Endothelial cell of umbilical vein (primary cell): ENCODE data around the gene NEDD4.
"Not testable (repeated sequence)": the region's sequence is repeated elsewhere in the genome, so short reads cannot be mapped to it uniquely, and the experiment has no call there.

Source experiments
- CTCF ChIP-seq, 2 donors: IDR thresholded peaks; 1 replicate in 1 of 2; 2 replicates in 1 of 2; pipeline ENCODE4 v1.5.1; 2011; ENCODE audit warnings: low read length in 2 of 2, mild to moderate bottlenecking in 2 of 2, moderate library complexity in 2 of 2, control low read depth in 1 of 2, inconsistent platforms in 1 of 2, low read depth in 1 of 2; ENCODE audit not compliant: insufficient read depth in 1 of 2; ENCODE audit errors: extremely low read depth in 1 of 2
- EZH2 ChIP-seq: IDR thresholded peaks from 2 replicates; pipeline ENCODE4 v1.6.1; 2012; ENCODE audit warnings: borderline replicate concordance, low read depth, mild to moderate bottlenecking, moderate library complexity, low read length, inconsistent platforms; ENCODE audit not compliant: severe bottlenecking
- MYC ChIP-seq: IDR thresholded peaks from one replicate; pipeline ENCODE4 v1.6.1; 2011; ENCODE audit warnings: mild to moderate bottlenecking, low read depth, low read length
- POLR2A ChIP-seq: IDR thresholded peaks from 2 replicates; pipeline ENCODE4 v1.6.1; 2012; ENCODE audit warnings: low read depth, mild to moderate bottlenecking, control low read depth, low read length
- POLR2AphosphoS5 ChIP-seq: IDR thresholded peaks from 2 replicates; pipeline ENCODE4 v1.6.1; 2012; ENCODE audit warnings: low read depth, mild to moderate bottlenecking, control low read depth, low read length, moderate library complexity; ENCODE audit not compliant: insufficient read depth
- TF ChIP-seq, protein P1 (sequence below): IDR thresholded peaks from 2 replicates; pipeline ENCODE4 v1.6.1; 2011; ENCODE audit not compliant: insufficient read depth, insufficient read length

DNA sequence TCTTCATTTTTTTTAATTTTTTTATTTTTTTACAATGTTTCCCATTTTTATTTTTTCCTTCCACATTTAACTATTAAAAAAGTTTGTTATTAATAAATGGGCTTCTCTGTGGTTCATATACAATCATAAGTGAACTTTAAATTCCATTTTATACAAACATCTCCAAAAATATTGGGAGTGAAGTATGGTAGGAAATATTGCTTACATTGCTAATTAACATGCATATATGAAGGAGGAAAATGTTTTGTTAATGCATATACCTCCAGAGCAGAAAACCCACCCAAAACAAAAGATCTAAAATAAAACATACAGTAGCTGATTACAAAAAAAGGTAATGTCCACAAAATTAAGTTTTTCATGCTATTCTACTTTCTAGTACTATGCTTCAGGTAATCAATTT, 9.9 kb upstream of the NEDD4 start:
- TF ChIP-seq POLR2A; CTCF (IDR thresholded peaks at IDR 0.05; ENCODE audit: extremely low read depth in 1 of 2, insufficient read depth in 1 of 2, low read depth in 1 of 2, low read length in 2 of 2); EZH2; MYC; POLR2AphosphoS5: not testable (repeated sequence)
- TF ChIP-seq, protein P1, sequence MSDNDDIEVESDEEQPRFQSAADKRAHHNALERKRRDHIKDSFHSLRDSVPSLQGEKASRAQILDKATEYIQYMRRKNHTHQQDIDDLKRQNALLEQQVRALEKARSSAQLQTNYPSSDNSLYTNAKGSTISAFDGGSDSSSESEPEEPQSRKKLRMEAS = not testable (repeated sequence)
